Chondrocyte (in vitro differentiated cells): ENCODE measurements around the gene DPYD. TPM values are rescaled to one million over a fixed set of nuclear protein-coding genes. Genes with fewer than 3 reads are reported as not detected.

ENCODE experiments used
- DNase-seq: peaks from one replicate; pipeline ENCODE4 v3.0.0; 2021; ENCODE audit warnings: mixed read lengths, low spot score
- H3K27ac Mint-ChIP-seq: one replicate; pipeline ENCODE4 v1.8.0; 2021; ENCODE audit warnings: mild to moderate bottlenecking, moderate library complexity, mixed read lengths; ENCODE audit not compliant: unreplicated experiment
- H3K27me3 Mint-ChIP-seq: 2 replicates; pipeline ENCODE4 v1.8.0; 2021; ENCODE audit warnings: low read depth, mixed read lengths
- H3K36me3 Mint-ChIP-seq: 2 replicates; pipeline ENCODE4 v1.8.0; 2021; ENCODE audit warnings: low read depth, mixed read lengths
- H3K4me1 Mint-ChIP-seq: 2 replicates; pipeline ENCODE4 v1.8.0; 2021; ENCODE audit warnings: low read depth, mild to moderate bottlenecking, mixed read lengths
- H3K4me3 Mint-ChIP-seq: one replicate; pipeline ENCODE4 v1.8.0; 2021; ENCODE audit warnings: mild to moderate bottlenecking, moderate library complexity, mixed read lengths; ENCODE audit not compliant: unreplicated experiment
- H3K9me3 Mint-ChIP-seq: 2 replicates; pipeline ENCODE4 v1.8.0; 2021; ENCODE audit warnings: low read depth, mixed read lengths
- total RNA-seq: library from RNA; stranded (reverse); gene quantifications from 3 replicates; pipeline ENCODE4 v1.2.1, GENCODE V29; 2021
- TF ChIP-seq, protein P1 (sequence below): fragments of 200-600 bp; sonication (generic); IDR thresholded peaks from 2 replicates; pipeline ENCODE4 v1.5.0; 2021; ENCODE audit warnings: antibody characterized with exemption, mild to moderate bottlenecking, moderate library complexity

Gene DPYD
- total RNA-seq, 1 donor from 2014 or later: 5.3 TPM

DNA sequence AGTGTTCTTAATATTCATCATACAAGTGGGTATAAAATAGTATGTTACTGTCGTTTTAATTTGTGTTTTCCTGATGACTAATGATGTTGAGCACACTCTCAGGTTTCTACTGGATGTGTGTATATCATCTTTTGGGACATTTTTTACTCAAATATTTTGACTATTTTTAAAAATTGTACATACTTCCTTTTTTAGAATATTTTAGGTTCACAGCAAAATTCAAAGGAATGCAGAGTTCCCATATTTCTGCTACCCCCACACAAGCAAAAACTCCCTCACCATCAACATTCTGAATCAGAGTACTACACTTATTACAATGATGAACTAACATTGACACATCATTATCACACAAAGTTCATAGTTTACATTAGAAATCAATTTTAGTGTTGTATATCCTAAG lies 114.5 kb downstream of the DPYD start:
- DNase-seq: no peak
- Mint-ChIP-seq H3K27me3 (no peaks in the 10 kb centered on the region), H3K4me3 (no peak overlapping the region), H3K9me3 (peaks cover 4% of the 10 kb centered on the region), H3K4me1 (peaks cover 26% of the 10 kb centered on the region), H3K36me3 (peaks cover 2% of the 10 kb centered on the region), H3K27ac (no peak overlapping the region)
- TF ChIP-seq, protein P1, sequence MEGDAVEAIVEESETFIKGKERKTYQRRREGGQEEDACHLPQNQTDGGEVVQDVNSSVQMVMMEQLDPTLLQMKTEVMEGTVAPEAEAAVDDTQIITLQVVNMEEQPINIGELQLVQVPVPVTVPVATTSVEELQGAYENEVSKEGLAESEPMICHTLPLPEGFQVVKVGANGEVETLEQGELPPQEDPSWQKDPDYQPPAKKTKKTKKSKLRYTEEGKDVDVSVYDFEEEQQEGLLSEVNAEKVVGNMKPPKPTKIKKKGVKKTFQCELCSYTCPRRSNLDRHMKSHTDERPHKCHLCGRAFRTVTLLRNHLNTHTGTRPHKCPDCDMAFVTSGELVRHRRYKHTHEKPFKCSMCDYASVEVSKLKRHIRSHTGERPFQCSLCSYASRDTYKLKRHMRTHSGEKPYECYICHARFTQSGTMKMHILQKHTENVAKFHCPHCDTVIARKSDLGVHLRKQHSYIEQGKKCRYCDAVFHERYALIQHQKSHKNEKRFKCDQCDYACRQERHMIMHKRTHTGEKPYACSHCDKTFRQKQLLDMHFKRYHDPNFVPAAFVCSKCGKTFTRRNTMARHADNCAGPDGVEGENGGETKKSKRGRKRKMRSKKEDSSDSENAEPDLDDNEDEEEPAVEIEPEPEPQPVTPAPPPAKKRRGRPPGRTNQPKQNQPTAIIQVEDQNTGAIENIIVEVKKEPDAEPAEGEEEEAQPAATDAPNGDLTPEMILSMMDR: no peak

DNA sequence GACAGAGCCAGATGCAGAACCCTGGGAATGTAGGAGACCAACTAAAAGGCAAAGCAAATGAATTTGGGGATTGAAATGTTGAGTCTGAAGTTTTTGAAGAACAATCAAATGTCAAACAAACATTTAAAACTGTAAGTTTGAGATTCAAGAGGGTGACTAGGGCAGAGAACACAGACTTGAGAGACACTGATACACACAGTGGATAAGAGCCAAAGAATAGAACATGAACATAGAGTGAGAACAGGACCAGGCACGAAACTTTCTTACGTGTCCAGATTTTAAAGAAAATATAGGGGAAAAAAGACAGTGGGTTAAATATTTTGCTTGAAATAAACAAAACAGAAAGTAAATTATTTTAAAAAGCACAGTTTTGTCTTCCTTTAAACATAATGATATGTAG lies 115.7 kb downstream of the DPYD start:
- TF ChIP-seq, protein P1: no peak
- Mint-ChIP-seq H3K4me1 (peaks cover 26% of the 10 kb centered on the region), H3K9me3 (peaks cover 4% of the 10 kb centered on the region), H3K27ac (peak overlapping the region; percentile 2), H3K4me3 (no peak overlapping the region), H3K27me3 (no peaks in the 10 kb centered on the region), H3K36me3 (no peaks in the 10 kb centered on the region)
- no peak for DNase-seq

DNA sequence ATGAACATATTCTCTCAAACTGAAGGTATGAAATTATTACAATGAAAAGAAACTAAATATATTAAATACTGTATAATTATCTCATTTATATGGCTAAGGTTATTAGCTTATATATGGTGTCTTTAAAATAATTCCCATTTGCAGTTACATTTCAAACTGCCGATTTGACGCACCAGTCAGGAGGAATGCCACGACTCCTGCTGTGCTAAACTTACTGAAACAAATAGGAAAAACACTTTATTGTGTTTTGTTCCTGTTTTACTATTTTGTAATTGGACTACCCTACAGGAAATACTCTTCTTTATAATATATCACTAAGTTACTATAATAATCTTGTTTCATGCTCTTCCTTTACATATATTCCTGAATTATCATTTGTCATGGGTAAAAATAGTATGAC lies 117.8 kb downstream of the DPYD start:
- TF ChIP-seq, protein P1: no peak
- Mint-ChIP-seq H3K9me3 (no peaks in the 10 kb centered on the region), H3K36me3 (no peaks in the 10 kb centered on the region), H3K4me1 (peaks cover 26% of the 10 kb centered on the region), H3K27ac (no peak overlapping the region), H3K27me3 (no peaks in the 10 kb centered on the region), H3K4me3 (no peak overlapping the region)
- no peak for DNase-seq

DNA sequence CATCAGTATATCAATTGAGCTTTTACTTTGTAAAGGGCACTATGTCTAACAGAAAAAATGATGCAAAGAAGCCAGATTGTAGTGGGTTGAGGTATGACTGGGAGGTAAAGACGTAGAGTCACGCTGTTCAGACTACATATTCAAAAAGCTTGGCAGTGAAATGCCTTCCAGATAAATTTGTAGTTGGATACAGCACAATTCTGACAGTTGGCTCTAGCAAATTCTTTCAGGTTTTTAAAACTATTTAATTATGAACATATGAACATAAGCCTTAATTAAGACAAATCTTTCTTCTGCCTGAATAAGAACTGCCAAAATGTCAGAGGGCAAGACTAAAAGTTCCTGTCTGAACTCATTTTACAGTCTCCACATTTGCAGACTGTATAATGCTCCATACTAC lies 118.8 kb downstream of the DPYD start:
- H3K4me1 Mint-ChIP-seq: peaks cover 27% of the 10 kb centered on the region
- H3K27ac Mint-ChIP-seq: no peak overlapping the region
- no peak for DNase-seq
- H3K4me3 Mint-ChIP-seq: no peak overlapping the region
- no peaks in the 10 kb centered on the region for H3K9me3 Mint-ChIP-seq
- no peaks in the 10 kb centered on the region for H3K36me3 Mint-ChIP-seq
- no peaks in the 10 kb centered on the region for H3K27me3 Mint-ChIP-seq
- TF ChIP-seq, protein P1: no peak

DNA sequence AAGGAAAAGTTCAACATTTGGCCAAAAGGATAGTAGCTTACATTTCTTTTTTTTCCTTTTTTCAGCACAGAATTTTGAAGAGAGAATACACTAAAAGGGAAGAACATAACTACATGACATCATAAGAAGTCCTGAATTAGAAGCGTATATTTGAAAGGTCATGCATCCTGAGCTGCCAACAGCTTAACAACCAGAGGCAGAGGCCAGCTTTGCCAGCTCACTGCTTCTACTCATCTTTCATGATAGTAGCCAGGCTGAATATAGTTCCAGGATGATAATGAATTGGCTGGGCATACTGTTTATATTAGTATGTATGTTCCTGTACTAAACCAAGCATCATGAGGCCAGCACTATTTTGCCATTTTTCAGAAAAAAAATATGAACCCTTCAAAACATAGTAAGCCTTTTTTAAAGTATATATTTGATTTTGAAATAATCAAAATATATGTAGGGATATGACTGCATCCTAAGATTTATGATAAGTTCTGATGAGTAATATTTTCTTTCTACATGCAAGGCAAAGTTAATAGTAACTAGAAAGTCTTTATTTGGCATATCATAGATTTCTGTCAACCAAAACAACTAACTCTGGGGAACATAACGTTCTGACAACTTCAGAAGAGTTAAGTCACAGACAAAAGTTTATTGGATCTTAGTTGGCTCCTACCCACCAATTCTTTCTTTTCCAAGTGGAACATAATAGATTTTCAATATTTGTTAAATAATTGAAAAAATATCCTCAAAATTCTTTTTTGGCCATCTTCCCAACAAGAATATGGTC lies 123.2 kb downstream of the DPYD start:
- H3K4me1 Mint-ChIP-seq: peaks cover 14% of the 10 kb centered on the region
- TF ChIP-seq, protein P1: no peak
- H3K36me3 Mint-ChIP-seq: no peaks in the 10 kb centered on the region
- DNase-seq: no peak
- peak overlapping the region; percentile 34 for H3K27ac Mint-ChIP-seq
- H3K27me3 Mint-ChIP-seq: no peaks in the 10 kb centered on the region
- H3K9me3 Mint-ChIP-seq: no peaks in the 10 kb centered on the region
- no peak overlapping the region for H3K4me3 Mint-ChIP-seq
